Activated effector memory CD4-positive, alpha-beta T cell treated with anti-CD3 and anti-CD28 coated beads, Interleukin-2, amount 50 U/mL, for 16 hours (primary cell): ENCODE data around the gene AKAP1.

Experiments used
- DNase-seq: peaks from one replicate; pipeline ENCODE4 v3.0.0-alpha.2; 2020

AKAP1 gene

GRCh38 chr17:57168695-57169094, 83.6 kb downstream of the AKAP1 start:
- DNase-seq = no peak

DNA sequence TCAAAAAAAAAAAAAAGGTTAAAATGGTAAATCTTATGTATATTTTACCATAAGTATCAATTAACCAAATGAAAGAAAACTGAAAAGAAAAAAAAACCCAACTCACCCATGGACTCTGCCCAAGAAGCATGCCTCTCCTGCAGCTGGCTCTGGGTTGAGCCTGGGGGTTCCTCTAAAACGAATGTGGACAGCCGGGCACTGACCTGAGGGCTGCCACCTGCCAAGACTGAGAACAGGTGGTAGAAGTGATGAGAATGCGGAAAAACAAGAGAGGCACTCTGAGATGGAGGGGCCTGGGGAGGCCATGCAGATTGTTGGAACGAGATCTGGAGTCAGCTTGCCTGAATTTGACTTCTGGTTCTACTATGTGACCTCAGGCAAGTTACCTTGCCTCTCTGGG, 85.8 kb downstream of the AKAP1 start:
- no peak for DNase-seq
